Measurements from ENCODE around the gene RABEP1.

GRCh38 chr17:5379351-5380107, 97.4 kb downstream of the RABEP1 start:
- TF ChIP-seq CTCF (conservative IDR thresholded peaks at IDR 0.05) (no peak), EZH2 (IDR thresholded peaks at IDR 0.05; ENCODE audit: low read depth) (no peak)
